NT2/D1 (cell line): Measurements from ENCODE around the gene BICD2.

Experiments
- DNase-seq: peaks from one replicate; pipeline ENCODE4 v3.0.0-alpha.2; 2011; ENCODE audit warnings: low read depth, low spot score
- H3K27me3 ChIP-seq: 2 replicates; pipeline ENCODE4 v1.6.0; 2011; ENCODE audit warnings: mild to moderate bottlenecking; ENCODE audit not compliant: insufficient read length, insufficient read depth
- H3K36me3 ChIP-seq: 2 replicates; pipeline ENCODE4 v1.6.1; 2011; ENCODE audit warnings: mild to moderate bottlenecking, low read length, mixed read lengths; ENCODE audit not compliant: insufficient read depth, insufficient read length
- H3K4me1 ChIP-seq: 2 replicates; pipeline ENCODE4 v1.5.1; 2011; ENCODE audit not compliant: insufficient read depth, insufficient read length
- H3K4me3 ChIP-seq: 2 replicates; pipeline ENCODE4 v1.5.1; 2011; ENCODE audit warnings: low read depth; ENCODE audit not compliant: insufficient read length
- H3K9ac ChIP-seq: 2 replicates; pipeline ENCODE4 v1.6.0; 2011; ENCODE audit warnings: low read depth; ENCODE audit not compliant: insufficient read length
- H3K9me3 ChIP-seq: 2 replicates; pipeline ENCODE4 v1.5.1; 2011; ENCODE audit warnings: mild to moderate bottlenecking, low read length; ENCODE audit not compliant: insufficient read depth
- SUZ12 ChIP-seq: IDR thresholded peaks from 2 replicates; pipeline ENCODE4 v1.6.1; 2011; ENCODE audit not compliant: insufficient read length, insufficient read depth; ENCODE audit errors: extremely low read depth
- YY1 ChIP-seq: IDR thresholded peaks from 2 replicates; pipeline ENCODE4 v1.6.1; 2011; ENCODE audit not compliant: insufficient read length, insufficient read depth
- ZNF274 ChIP-seq: IDR thresholded peaks from 2 replicates; pipeline ENCODE4 v1.6.1; 2011; ENCODE audit warnings: mild to moderate bottlenecking, low read depth, low read length

BICD2 gene

DNA sequence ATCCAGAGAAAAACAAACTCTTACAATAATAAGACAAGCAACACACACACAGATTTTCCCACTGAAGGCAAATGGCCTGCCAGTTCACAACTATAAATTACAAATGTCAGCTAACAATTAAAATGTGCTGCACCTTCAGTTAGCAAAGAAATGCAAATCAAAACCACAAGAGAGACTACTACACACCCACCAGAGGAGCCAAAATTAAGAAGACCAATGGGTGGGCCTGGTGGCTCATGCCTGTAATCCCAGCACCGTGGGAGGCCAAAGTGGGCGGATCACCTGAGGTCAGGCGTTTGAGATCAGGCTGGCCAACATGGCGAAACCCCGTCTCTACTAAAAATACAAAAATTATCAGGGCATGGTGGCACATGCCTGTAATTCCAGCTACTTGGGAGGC lies 79.6 kb downstream of the BICD2 start:
- no peak for DNase-seq
- no peak overlapping the region for H3K9ac ChIP-seq

DNA sequence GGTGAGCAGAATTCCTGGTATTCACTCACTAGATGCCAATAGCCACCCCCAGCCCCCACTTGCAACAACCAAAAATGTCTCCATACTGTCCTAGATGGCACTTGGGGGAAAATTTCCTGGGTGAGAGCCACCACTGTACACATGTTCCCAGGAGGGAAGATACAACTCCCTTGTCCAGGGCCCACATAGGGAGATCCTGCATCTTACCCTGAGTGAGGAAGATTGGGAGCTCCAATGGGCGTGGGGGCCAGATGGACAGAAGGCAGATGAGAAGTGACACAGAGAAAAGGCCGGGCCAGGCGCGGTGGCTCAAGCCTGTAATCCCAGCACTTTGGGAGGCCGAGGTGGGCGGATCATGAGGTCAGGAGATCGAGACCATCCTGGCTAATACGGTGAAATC lies 82.4 kb downstream of the BICD2 start:
- TF ChIP-seq YY1, result no peak
- no peak for TF ChIP-seq SUZ12
- TF ChIP-seq ZNF274, result no peak
- Histone ChIP-seq H3K27me3 (no peaks in the 10 kb centered on the region), H3K4me1 (peaks cover 14% of the 10 kb centered on the region), H3K9me3 (no peaks in the 10 kb centered on the region), H3K9ac (no peak overlapping the region), H3K36me3 (no peaks in the 10 kb centered on the region), H3K4me3 (no peak overlapping the region)
- no peak for DNase-seq

More for the DNA sequence above, 79.6 kb downstream of the BICD2 start:
- Histone ChIP-seq H3K36me3 (no peaks in the 10 kb centered on the region), H3K27me3 (no peaks in the 10 kb centered on the region), H3K9me3 (no peaks in the 10 kb centered on the region), H3K4me3 (no peak overlapping the region), H3K4me1 (peaks cover 12% of the 10 kb centered on the region)
- TF ChIP-seq SUZ12 (no peak), YY1 (no peak), ZNF274 (no peak)

DNA sequence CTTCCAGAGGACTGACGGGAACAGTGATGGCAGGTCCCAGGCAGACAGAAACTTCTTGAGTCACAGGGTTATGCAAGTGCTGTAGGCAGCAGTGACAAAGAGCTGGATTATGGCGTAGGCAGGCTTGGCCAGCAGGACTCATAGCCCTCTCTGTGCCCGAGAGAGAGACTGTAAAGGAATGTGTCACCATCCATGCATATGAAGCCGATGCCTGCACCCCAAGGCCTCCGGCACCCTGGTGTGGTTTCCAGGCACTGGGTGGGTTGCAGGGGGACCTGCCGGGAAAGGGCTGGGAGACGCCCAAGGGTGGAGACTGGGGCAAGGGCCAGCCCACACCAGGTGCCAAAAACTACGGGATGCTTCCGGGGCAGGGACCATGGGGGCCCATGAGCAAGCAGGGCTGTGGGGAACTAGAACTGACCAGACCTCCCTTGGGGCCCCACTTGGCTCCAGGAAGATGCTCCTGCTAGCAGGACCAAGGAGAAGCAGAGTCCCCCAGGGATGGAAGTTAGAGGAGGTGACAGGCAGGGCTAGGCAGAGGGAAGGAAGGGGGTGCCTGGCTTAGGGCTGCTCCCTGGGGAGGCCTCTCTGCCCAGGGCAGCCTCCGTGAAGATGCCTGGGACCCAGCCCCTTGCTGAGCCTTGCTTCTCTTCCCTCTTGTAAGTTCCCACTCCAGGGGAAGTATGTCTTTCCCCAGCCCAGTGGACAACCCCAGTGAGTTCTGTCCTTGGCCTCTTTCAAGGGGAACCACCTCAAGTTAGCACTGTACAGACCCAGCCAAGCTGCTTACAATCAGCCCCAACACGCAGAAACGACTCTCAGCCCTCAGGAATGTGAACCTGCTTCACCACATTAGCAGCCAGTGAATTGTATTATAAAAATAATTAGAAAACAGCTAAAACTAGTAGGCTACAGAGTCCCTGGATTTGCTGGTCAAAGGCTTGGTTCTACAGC lies 84.2 kb downstream of the BICD2 start:
- Histone ChIP-seq H3K27me3 (no peaks in the 10 kb centered on the region), H3K4me3 (no peak overlapping the region), H3K9me3 (no peaks in the 10 kb centered on the region), H3K9ac (no peak overlapping the region), H3K4me1 (peaks cover 14% of the 10 kb centered on the region), H3K36me3 (peaks cover 3% of the 10 kb centered on the region)
- DNase-seq, result no peak
- no peak for TF ChIP-seq ZNF274
- TF ChIP-seq YY1, result no peak
- TF ChIP-seq SUZ12, result no peak

DNA sequence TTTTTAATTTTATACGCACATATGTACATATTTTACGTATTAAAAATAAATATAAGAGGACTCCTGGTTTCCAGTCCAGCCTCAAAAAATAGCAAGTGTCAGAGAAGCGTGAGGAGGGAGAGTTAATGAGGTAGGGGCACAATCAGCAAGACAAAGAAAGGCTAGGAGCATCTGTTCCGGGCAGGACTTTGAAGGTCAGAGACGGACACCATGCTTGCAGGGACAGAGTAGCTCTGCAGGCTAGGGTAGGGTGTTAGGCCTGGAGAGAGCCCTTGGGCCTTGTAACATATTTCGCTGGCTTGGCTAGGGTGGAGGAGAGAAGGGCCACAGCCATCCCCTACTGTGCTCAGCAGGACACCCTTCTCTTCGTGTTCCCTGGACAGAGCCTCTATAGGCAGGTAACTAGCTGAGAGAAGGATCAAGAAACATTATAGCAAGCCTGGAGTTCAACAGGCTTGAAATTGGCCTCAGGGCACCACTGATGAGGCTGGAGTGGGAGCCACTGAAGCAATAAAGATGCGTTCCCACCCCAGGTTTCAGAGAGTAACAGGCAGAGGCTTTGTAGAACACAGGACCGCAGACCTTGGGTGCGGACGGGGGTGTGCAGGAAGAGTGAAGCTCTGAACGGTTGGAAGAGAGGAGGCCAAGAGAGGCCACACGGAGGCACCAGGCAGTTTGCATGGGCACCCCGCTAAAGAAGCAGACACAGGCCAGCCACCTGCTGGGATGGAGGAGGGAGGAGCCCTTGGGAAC lies 85.0 kb downstream of the BICD2 start:
- DNase-seq, result no peak
- TF ChIP-seq SUZ12 (no peak), ZNF274 (no peak), YY1 (no peak)
- peaks cover 14% of the 10 kb centered on the region for H3K4me1 ChIP-seq
- H3K36me3 ChIP-seq, result peaks cover 3% of the 10 kb centered on the region
- no peak overlapping the region for H3K4me3 ChIP-seq
- no peaks in the 10 kb centered on the region for H3K27me3 ChIP-seq
- H3K9ac ChIP-seq, result no peak overlapping the region
- H3K9me3 ChIP-seq, result no peaks in the 10 kb centered on the region

DNA sequence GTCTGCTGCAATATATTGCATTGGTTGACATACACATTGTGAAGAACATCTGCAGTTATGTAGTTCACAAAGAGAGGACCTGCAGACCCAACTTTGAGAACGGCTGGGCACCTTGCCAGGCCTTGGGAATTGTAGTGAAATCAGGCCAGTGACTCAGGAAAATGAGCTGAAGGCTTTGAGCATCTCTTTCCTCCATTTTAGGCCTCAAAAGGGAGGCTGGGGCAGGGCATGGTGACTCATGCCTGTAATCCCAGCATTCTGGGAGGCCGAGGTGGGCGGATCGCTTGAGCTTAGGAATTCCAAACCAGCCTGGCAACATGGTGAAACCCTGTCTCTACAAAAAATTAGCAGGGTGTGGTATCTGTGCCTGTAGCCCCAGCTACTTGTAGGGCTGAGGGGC lies 93.3 kb downstream of the BICD2 start:
- Histone ChIP-seq H3K4me1 (peaks cover 4% of the 10 kb centered on the region), H3K4me3 (peak overlapping the region; percentile 96), H3K9ac (peak overlapping the region; percentile 29), H3K27me3 (no peaks in the 10 kb centered on the region), H3K9me3 (no peaks in the 10 kb centered on the region), H3K36me3 (peaks cover 22% of the 10 kb centered on the region)
- DNase-seq, result no peak
- TF ChIP-seq SUZ12, result no peak
- no peak for TF ChIP-seq YY1
- no peak for TF ChIP-seq ZNF274

DNA sequence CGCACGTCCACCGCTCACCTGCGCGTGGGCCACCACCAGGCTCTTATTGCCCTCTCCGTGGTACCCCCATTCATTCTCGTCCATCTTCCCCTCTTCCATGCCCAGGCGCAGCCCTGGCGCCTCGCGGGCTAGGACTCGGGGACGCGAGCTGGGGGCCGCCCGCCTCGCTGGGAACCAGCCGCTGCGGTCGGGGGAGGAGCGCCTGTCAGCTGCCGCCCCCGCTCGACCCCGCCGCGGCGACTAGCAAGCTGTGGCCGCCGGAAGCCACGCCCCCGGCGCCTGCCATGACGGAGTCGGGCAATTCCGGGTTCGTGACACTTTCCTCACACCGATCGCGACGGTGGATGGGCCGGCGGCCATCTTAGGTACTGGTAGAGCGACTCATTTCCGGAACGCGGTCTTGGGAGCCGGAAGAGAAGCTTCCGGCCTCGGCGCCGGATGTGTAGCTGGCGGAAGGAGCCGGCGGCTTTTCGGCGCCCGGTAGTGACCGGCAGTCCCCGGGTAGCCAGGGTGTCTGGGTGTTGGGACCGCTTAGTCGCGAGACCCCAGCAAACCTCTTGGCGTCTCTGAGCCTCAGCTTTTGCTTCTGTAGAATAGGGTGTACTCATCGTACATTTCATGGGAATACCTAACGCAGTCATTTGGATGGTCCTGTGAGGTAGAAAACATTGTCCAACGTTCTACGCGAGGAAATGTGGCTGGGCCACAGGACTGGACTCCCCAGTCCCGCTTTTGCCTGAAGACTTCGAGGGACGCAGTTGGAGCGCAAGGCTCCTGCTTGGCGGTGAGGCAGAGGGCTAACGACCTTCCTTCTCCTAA lies 94.5 kb downstream of the BICD2 start, which contains the start of gene IPPK:
Gene IPPK, minus strand, starts transcription at position 242 of the 819 bp plus-strand sequence. Its CDS starts 143 bp downstream, at position 99.
- TF ChIP-seq SUZ12 (no peak), YY1 (peak; percentile 98)
- Histone ChIP-seq H3K4me1 (peaks cover 4% of the 10 kb centered on the region), H3K36me3 (peaks cover 30% of the 10 kb centered on the region), H3K9me3 (no peaks in the 10 kb centered on the region), H3K4me3 (peak within 1 kb of the TSS; percentile 96), H3K9ac (peak within 1 kb of the TSS; percentile 98), H3K27me3 (no peaks in the 10 kb centered on the region)
- peak; percentile 98 for DNase-seq

DNA sequence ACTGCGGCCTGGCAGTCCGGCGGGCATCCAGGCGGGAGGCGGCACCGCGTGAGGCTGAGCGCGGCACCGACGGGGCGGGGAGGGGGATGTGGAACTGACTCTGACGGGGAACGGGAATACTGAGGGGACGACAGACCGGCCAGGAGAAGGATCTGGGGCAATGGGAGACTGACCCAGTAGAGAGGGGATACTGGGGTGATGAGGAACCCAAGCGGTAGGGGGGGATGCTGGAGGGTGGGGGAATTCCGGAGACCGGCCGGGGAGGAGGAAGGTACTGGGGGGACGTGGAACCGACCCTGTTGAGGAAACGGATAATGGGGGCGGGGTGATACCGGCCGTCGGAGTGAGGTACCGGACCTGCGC lies 95.1 kb downstream of the BICD2 start:
- Histone ChIP-seq H3K4me3 (peak overlapping the region; percentile 96), H3K4me1 (peaks cover 4% of the 10 kb centered on the region), H3K36me3 (peaks cover 36% of the 10 kb centered on the region), H3K27me3 (no peaks in the 10 kb centered on the region), H3K9ac (peak overlapping the region; percentile 85), H3K9me3 (no peaks in the 10 kb centered on the region)
- TF ChIP-seq ZNF274 (no peak), YY1 (no peak), SUZ12 (no peak)
- DNase-seq, result no peak
